Lower leg skin (tissue), 3 donors: Measurements from ENCODE around the gene CA9.

Source experiments
- CTCF ChIP-seq, 3 donors: fragments of 450-650 bp; IDR thresholded peaks; one replicate each; pipeline ENCODE4 v1.5.1; 2016; ENCODE audit warnings: antibody characterized with exemption in 3 of 3, mild to moderate bottlenecking in 3 of 3, moderate library complexity in 2 of 3
- POLR2A ChIP-seq, 2 donors: fragments of 450-650 bp; IDR thresholded peaks; one replicate each; pipeline ENCODE4 v1.6.1; 2016 to 2017; ENCODE audit warnings: antibody characterized with exemption in 2 of 2, mild to moderate bottlenecking in 1 of 2, moderate library complexity in 1 of 2

GRCh38 chr9:35661756-35662350, 11.9 kb upstream of the CA9 start:
- TF ChIP-seq CTCF (IDR thresholded peaks at IDR 0.05), result no peak
- no peak for TF ChIP-seq POLR2A (IDR thresholded peaks at IDR 0.05)
